GM19099 (cell line): ENCODE data around the gene C3orf18.

ENCODE experiments used
- POLR2A ChIP-seq: IDR thresholded peaks from 3 replicates; pipeline ENCODE4 v1.6.1; 2011; ENCODE audit warnings: low read depth; ENCODE audit not compliant: insufficient read length; ENCODE audit errors: extremely low read depth

C3orf18 gene

GRCh38 chr3:50515565-50516439 is 51.7 kb downstream of the C3orf18 start:
- TF ChIP-seq POLR2A: no peak

DNA sequence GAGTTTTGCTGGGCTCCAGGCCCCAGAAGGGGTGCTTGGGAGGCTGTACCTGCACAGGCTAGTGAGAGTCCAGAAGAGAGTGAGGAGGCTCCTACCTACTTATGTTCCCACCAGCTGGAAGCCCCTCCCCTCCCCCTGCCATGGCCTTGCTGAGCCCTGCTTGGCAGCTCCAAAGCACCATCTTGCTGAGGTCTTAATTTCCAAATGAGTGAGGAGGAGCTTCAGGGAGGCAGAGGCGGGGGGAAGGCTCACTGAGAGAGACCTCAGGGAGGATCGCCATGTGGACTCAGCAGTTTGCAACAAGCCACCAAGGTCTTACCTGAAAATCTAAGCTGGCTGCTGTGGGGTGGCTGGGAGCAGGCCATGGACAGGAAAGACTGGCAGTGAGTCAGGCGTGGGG is 55.4 kb downstream of the C3orf18 start:
- no peak for TF ChIP-seq POLR2A

DNA sequence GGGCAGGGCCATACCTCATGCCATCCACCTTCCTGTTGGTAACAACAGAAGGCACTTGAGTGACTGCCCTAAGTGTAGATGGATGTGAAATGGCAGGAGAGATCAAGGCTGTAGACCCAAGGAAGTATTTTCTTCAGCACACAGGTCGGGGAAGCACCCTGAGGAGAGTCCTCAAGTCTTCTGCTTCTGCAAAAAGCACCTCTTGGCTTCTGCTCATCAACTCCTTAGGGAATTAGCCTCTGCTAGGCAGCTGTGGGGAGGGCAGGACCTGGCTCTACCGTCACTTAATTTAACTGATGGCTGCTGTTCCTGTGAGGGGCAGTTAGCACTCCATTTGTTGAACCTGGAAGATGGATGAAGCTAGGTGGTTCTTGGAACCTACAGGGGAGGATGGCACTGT is 57.2 kb downstream of the C3orf18 start:
- no peak for TF ChIP-seq POLR2A

- TF ChIP-seq POLR2A: no peak
Measured at GRCh38 chr3:50509715-50510114, 57.8 kb downstream of the C3orf18 start.

DNA sequence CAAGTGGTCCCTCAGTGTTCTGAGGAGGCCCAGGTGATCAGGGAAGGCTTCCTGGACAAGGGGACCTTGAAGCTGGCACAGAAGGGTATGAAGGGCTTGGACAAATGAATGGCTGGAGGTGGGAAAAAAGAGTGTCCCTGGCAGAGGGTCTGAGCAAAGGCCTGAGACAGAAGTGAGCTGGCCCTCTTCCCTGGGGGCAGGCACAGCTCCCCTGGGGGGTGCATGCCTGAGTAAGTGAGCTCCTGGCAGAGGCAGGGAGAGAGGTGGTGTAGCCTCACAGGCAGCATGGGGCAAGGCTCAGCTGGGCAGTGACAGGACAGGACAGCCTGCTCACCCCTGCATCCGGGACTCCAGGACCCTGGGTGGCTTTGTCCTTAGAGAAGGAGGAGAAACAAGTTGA is 58.7 kb downstream of the C3orf18 start:
- TF ChIP-seq POLR2A: no peak
